NCI-H446 treated with DMSO at 0.1 percent for 48 hours (cell line): ENCODE measurements around the gene CAPG.

Experiments
- DNase-seq: peaks from one replicate; lab custom pipeline; 2025; lab: John Stamatoyannopoulos, UW

CAPG gene

GRCh38 chr2:85438201-85439024 lies 28.2 kb upstream of the CAPG start:
- no peak for DNase-seq

GRCh38 chr2:85437488-85438200 lies 27.5 kb upstream of the CAPG start:
- peak; percentile 49 for DNase-seq

GRCh38 chr2:85436836-85437487 lies 26.8 kb upstream of the CAPG start:
- no peak for DNase-seq

- DNase-seq: no peak
Measured at GRCh38 chr2:85435981-85436835, 26.0 kb upstream of the CAPG start.

GRCh38 chr2:85435220-85435958 lies 25.2 kb upstream of the CAPG start:
- DNase-seq: no peak

DNA sequence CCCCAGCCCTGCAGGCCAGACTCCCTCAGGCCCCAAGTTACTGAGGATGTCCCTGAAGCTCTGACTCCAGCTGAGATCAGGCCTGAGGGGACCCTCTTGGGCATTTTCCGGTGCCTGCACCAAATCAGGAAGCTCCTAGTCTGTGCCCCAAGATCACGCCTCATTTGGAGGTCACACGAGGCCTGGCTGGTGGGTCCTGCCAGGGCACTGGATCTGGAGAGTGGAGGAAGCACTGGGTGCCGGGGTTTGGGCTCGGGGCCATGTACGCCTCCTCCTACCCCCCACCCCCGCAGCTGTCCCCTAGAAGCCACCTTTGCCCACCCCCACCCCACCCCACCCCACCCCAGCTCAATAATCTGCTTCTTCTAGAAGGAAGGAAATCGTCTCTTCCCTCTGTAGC lies 24.5 kb upstream of the CAPG start:
- DNase-seq: no peak

DNA sequence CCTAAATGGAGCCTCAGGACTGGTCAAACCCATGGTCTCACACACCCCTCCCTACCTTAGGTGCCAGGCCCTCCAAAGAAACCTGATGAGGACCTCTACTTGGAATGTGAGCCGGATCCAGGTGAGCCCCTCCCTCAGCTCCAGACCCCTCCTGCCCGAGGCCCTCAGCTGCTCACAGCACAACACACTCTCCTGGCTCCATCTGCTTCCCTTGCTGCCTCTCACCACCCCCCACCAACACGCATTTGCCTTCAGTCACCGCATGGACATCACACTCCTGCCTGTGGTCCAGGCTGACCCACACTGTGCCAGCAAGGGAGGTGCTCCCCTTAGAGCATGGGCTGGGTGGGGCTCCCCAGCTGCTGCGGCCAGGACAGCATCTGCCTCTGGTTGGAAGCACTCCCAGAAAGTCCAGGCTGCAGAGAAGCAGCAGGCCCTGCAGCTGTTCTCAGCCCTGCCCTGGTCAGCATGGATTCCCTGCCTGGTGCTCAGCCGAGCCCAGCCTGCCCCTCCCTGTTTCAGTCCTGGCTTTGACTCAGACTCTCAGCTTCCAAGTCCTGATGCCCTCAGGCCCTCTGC lies 23.4 kb upstream of the CAPG start:
- DNase-seq: peak; percentile 67

- DNase-seq: no peak
Measured at GRCh38 chr2:85431570-85432205, 21.5 kb upstream of the CAPG start.

DNA sequence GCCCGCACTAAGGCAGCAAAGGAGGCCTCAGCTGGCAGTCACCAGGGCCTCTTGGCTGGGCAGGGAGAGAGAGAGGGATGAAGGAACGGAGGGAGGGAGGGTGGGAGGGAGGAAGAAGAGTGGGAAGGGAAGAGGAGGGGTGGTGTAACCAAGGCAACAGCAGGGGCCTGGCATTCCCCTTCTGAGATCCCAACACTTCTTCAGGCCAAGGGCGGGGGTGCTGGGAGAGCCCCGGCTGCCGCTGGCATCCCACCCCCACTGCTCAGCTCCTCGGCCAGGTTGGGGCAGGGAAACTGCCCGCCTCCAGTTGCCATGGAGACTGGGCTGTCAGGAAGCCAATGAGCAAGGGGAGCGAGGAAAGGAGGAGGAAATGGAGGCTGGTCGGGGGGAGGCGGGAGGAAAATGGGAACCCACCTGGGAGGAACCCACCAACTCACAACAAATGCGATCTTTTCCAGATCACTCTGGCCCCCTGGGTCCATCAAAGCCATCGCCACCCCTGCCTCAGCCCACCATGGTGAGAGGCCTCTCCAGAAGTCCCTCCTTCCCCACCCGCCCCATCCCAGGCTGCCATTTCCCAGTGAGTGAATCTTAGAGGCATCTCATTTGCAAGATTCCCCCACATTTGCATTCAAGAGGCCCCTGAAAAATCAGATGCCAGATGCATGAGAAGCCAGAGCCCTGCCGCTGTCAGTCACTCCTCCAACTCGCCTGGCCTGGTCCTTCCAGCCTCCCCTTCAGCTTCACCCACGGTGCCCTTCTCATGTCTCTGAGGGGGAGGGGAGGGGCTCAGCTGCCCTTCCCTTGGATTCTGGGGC lies 20.8 kb upstream of the CAPG start:
- DNase-seq: peak; percentile 66

DNA sequence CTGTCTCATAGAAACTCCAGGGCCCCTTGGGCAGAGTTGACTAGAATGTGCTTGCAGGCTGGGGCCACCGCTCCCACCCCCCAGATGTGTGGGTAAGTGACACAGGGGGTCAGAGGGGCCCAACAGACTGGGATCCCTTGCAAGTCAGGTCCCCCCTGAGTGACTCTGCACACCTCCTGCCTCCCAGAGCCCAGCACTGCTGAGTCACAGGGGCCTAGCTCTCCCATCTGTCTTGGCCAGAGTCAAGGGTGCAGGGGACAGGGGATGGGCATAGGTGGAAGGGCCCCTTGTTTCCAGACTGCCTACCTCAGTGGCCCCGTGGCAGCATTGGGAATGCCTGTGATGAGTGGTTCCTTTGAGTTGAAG lies 19.7 kb upstream of the CAPG start:
- no peak for DNase-seq

DNA sequence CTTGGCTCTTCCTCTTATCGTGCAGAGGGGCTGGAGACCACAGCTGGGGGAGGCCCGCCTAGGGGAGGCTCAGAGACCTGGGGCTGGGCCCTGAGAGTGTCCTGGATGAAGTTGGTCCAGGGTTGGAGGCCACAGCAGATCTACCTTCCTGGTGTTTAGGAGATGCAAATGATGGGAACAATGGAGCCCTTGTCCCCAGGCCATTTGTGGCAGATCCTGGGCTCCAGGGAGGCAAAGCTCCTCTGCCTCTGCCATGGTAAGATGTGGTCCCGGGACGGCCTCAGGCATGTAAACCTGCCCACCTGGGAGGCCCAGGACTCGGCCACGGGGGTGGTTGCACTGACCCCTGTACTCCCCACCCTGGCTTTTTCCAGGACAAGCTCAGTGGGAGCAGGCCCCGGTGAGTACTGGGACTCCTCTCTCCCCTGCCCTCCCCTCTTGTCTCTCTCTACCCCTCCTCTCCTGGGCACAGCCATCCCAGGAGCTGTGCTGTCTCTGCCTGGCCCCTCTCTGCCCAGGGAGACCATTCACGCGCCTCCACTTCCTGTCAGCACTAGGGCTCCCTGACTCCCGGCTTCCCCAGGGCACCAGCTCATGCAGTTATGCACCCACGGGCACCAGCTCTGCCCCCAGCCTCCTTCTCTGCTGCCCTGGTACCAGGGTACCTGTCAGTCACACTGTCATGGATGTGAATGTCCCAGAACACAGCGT lies 19.2 kb upstream of the CAPG start:
- no peak for DNase-seq

DNA sequence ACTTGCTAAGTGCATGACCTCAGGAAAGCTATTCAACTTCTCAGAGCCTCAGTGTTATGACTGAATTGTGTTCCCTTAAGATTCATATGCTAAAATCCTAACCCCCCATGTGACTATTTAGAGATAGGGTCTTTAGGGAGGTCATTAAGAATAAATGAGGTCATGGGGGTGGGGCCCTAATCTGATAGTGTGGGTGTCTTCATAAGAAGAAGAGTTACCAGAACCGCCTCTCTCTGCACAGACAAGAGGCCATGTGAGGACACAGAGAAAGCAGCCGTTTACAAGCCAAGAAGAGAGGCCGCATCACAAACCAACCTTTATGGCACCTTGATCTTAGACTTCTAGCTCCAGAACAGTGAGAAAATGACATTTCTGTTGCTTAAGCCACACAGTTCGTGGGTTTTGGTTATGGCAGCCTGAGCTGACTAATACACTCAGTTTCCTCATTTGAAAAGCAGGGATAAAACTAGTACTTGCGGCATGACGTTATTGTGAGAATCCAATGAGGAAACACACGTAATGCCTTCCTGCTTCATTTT lies 18.2 kb upstream of the CAPG start:
- DNase-seq: no peak

GRCh38 chr2:85427300-85427835 lies 17.2 kb upstream of the CAPG start:
- no peak for DNase-seq

GRCh38 chr2:85425588-85425987 lies 15.4 kb upstream of the CAPG start:
- no peak for DNase-seq

DNA sequence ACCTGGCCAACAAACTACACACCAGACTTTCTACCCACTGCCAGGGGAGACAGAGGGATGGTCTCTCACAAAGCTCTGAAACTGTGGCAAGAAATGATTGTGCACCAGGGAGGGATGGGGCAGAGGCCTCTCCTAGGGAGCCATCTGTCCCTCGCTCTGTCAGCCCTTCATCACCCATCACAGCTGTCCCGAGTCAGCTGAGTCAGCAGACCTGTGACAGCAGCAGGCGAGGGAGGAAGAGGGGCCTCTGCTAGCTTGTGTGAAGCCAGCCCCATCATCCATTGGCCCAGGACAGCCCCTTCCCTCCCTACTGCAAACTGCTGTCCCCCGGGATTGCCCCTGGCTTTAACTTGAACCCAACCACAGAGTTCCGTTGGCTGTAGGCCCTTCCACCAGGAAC lies 13.4 kb upstream of the CAPG start:
- DNase-seq: no peak

GRCh38 chr2:85422072-85422457 lies 11.9 kb upstream of the CAPG start:
- no peak for DNase-seq

DNA sequence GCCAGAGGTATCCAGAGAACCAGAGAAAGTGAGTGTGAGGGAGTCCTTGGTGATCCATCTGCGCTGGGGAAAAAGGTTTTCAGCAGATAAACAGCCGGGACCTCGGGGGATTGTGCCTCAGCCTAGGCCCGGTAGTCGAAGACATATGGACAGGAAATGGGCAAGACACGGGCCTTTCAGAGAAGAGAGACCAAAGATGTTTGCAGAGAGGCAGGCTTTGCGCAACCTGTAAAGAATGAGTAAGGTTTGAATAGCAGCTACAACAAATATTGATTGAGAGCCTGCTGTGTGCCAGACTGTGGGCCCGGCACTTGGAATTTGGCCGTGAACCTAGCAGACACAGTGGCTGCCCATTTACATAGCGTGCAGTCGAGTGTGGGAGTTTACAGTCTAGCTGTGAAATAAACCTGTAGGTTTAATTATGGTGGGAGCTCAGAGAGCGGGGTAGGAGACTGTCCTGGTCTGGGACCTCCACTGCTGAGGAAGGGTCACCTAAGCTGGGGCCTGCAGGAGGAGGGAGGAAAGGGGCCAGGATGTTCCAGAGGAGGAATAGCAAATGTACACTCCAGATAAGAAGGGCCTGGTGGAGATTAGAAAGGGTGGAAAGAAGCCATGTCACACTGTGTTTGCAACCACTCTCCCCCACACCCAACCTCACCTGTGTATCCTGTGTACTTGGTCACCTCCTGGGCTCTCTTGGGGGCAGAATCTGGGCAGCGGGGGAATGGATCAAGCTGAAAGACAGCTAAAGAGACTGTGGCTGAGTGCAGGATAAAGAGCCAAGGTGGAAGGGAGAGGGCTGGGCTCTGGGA lies 11.3 kb upstream of the CAPG start:
- peak; percentile 88 for DNase-seq
